GM19351 (cell line): ENCODE data around the gene DAO.
A peak's percentile ranks its signal among the peaks of the same experiment; 100 is the strongest.
"Not testable (repeated sequence)": the region's sequence is repeated elsewhere in the genome, so short reads cannot be mapped to it uniquely, and the experiment has no call there.

Experiments
- ATAC-seq: cut with Tn5 transposase; IDR thresholded peaks from one replicate; pipeline ENCODE4 v1.9.1; 2021; ENCODE audit warnings: mild to moderate bottlenecking, moderate library complexity; ENCODE audit not compliant: unreplicated experiment

DAO gene

DNA sequence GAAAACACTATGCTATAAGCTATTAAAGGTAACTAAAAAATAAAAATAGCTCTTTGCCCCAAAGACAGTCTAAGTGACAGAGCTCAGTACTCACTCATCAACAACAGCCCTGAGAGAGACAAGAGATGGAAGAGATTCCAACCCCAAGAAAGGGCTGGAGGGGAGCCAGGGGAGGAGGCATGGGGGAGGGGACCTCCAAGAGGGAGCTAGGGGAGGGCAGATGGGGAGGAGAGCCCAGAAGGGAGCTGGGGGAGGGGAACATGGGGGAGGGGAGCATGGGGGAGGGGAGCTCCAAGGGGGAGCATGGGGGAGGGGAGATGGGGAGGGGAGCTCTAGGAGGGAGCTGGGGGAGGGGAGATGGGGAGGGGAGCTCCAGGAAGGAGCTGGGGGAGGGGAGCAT lies 30.2 kb upstream of the DAO start:
- no peak for ATAC-seq

DNA sequence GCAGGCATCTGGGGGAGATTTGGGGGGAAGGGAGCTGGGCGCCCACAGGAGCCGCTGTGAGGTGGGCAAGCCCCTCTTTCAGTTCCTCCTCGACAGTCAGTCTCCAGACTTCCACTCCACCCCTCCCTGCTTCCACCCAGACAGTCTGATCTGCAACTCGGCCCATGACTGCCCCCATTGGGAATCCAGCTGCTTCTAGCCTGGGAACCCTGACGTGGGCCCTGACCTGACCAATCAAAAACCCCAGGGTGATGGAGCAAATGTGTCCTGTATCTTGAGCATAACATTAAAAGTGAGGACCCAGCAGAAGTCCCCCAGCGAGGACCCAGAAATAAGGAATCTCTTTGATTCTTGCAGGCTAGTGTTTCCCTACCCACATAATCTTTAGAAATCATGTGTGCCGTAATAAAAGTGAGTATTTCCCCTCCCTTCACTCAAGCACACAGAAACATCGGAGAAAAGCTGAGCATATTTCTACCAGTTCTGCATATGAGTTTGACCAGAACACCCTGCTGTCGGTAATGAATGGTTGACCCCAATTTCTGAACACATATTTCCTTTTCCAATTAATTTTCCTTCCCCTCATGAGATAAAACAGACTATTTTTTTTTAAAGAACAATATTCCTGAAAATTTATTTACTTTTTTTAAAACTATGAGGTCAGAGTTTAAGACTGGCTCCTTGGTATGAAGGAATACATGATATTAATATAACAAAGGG lies 28.9 kb upstream of the DAO start:
- ATAC-seq, result peak; percentile 58

DNA sequence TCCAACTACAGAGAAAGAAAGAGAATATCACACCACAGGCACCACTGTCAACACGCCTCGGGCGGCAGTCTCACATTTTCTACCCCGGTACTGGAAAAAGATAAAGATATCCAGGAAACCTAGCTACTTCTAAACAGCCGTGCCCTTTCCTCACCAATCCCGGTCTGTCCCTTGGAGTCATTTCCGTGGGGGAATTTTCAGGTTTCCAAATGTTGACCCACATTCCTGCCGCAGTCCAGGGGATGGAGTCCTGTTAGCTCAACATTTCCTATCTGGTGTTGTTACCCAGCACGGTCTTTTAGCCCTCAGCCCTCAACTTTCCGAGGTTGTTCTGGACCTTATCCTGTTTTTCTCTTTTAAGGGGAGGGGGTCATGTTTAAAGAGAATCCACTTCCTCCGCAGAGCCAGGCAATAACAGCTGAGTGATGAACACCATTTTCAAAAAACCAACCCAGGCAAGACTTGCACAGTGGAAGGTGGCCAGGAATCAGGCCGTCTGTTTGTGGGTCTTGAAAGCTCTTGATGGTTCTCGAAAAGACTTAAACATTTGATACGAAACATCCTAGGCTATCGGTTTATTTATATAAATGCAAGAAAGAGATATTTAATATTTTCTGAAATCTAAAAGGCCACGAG lies 27.1 kb upstream of the DAO start:
- ATAC-seq, result no peak

DNA sequence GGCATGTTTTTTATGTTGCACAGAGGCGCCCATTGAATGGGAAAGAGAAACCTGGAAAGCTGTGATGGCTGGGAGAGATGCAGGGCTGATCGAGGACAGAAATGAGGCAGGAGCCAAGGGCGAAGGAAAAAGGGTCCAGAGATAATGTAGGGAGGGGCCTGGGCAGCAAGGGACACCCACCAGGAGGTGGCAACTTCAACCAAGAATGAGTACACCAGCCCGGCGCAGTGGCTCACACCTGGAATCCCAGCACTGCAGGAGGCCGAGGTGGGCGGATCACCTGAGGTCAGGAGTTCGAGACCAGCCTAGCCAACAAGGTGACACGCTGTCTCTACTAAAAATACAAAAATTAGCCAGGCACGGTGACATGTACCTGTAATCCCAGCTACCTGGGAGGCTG lies 26.5 kb upstream of the DAO start:
- no peak for ATAC-seq

DNA sequence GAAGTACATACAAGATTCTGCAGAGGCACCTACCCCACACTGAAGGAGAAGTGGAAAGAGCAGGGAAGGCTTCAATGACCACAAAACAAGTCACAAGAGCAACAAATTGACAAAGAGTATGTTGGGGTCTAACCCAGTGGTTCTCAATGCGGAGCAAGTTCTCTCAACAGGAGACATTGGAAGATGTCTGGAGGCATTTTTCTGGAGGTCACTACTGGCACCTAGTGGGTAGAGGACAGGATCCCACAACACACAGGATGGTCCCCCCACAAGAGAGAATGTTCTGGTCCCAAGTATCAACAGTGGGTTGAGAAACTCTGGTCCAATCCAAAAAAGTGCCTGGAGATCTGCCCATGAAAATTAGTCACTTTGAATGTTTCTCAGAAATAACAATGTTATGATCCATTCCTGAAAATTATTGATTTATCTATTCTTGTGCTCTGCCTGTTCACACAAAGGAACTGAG lies 25.9 kb upstream of the DAO start:
- no peak for ATAC-seq

DNA sequence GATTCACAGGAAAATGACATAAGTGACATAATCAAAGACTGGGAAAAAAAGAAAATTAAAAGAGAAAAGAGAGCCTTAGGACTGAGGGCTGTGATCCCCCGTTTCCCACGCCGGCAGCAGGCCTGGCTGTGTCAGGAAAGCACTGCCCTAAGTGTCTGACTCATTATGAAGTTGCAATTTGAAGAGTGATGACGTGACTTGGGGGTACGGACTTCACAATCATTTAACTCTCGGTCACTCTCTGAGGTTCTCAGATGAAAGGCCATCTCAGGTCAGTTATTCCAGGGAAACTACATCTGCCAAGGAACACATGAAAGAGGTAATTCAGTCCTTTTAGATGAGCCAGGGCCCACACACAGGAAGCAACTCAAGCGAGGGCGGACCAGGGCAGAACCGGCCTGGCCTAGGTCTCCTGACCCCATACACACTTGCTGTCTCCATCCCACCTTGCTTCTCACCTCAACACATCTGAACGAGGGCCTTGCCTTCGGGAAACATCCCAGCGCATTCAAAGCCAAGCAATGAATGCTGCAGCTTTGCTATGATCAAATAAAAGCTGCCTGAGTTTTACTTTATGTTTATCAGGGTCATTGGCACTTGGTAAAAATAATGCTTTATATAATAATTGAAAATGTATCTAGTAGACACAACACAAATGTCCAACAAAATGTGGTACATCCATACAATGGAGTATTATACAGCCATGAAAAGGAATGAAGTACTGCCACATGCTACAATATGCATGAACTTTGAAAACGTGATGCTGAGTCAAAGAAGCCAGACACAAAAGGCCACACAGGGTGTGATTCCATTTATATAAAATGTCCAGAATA lies 25.2 kb upstream of the DAO start:
- peak; percentile 30 for ATAC-seq

DNA sequence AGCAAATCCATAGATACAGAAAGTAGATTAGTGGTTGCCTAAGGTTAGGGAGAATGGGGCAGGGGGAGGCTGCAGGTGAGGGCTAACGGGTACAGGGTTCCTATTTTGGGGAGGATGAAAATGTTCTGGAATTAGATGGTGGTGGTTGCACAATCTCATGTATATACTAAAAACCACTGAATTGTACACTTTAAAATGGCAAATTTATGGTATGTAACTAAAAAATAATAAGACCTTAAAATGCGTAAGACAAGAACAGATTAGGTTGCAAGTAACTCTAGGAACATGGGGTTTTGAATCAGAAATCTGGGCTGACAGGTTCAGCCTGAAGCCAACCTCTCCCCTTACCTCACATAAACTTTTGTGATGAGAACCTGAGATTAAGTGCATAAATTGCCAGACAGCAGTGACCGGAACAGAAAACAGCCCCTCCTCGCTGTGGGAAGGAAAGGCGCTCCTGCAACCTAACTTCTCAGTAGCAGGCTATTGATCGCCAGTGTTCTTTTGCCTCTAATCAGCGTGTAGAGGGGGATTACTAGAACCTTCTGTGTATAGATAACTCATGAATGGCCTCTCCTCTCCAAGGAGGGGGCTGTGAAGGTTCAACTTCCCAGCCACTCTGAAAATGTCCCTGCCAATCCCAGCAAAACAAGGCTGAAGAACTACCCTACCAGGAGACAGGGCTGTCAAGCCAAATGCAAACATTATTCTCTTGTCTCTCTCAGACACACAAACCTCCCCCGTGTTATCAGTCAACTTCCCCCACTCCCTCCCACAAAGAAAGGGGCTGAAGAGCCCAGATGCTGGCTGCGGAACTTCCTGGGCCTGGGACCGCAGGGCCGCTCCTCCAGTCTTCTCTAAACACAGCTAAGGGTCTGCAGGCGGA lies 24.4 kb upstream of the DAO start:
- no peak for ATAC-seq

DNA sequence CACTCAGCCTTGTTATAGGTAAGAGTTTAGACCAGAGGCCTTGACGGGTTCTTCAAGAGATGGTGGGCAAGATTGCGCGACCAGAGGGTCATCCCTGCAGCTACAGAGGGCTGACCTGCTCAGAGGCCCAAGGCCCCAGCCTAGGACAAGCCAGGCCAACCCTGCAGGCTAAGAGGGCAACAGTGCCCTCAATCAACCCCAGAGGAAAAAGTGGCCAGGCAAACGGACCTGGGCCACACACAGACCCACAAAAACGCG lies 23.8 kb upstream of the DAO start:
- ATAC-seq, result no peak

DNA sequence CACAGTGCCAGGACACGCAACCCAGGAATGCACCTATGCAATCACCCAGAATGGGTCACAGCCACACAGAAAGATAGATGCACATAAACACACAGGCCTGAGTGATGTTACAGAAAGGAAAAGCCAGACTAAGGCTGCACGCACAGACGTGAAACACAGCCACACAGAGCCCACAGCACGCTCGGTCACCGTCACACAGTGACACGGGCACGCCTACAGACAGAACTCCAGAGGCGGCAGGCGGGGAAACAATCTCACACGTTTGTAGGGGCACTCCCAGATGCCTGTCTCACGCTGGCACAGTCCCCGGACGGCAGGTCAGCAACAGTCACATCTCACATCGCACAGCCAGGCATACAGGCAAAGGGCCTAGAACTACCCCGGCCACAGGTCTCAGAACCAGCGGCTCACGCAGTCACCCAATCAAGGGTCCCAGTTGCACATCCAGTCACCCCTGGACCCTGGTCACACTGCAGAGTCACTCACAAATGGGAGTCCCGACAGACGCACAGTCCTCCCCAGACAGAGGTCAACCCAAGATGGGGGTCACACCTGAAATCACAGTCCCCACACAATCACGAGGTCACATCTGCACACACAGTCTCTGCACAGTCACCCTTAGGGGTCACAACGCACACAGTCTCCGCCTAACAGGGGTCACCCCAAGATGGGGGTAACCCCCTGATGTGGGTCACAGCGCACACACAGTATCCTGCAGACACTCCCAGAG lies 23.3 kb upstream of the DAO start:
- ATAC-seq, result peak; percentile 28

DNA sequence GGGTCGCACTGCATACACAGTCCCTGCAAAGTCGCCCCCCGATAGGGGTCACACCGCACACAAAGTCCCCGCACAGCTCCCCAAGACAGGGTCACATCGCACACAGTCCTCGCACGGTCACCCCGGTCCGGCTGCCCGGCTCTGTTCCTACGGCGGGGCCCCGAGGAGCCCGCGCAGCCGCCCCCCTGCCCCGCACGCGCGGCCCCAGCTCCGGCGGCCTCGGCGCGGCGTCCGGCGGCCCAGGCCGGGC lies 22.8 kb upstream of the DAO start:
- no peak for ATAC-seq

DNA sequence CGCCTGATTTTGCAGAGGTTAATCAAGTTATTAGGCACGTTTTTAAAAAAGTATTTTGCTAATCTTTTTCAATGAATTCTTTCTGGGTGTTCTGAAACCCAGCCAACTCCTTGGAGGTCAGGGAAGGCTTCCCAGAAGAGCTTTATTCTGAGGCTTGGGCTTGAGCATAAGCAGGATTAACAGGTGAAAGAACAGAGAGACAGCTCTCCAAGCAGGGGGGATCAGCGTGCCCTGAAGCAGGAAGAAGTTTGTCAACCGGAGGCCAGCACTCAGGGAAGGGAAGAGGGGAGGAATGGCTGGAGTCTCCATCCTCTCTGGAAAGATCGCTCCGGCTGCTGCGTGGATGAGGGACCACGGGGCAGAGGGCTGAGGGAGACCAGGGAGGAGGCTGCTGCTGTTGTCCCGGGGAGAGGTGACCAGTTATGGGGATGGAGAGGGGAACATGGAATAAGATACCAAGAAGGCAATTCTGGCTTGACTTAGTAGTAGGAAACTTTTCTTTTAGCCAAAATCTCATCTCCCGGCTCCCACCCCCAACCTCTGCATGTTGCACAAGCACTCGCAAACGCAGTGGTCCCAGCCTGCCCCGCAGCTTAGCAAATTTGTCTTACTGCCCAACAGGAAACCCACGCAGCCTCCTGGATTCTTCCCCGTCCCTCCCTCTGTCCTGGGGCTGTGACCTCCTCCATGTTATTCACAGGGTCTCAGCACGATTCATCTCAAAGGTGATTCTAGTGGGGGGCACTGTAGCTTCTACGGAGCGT lies 21.4 kb upstream of the DAO start:
- no peak for ATAC-seq

DNA sequence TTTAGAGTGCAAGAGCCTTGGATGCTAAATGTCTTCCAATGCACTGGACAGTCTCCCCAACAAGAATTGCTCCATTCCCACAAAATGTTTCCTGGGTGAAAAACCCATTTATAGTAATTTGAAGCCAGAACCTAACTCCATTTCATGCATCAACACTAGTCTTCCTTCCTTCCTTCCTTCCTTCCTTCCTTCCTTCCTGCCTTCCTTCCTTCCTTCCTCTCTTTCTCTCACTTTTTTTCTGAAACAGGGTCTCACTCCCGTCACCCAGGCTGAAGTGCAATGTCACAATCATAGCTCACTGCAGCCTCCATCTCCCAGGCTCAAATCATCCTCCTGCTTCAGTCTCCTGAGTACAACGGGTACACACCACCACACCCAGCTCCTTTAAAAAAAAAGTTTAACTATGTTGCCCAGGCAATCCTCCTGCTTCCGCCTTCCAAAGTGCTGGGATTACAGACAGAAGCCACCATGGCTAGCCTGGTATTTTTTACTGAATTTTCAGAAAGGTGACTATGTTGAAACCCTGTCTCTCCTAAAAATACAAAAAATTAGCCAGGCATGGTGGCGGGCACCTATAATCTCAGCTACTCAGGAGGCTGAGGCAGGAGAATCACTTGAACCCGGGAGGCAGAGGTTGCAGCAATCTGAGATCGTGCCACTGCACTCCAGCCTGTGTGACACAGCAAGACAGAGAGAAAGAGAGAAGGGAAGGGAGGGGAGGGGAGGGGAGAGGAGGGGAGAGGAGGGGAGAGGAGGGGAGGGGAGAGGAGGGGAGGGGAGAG lies 20.6 kb upstream of the DAO start:
- not testable (repeated sequence) for ATAC-seq

DNA sequence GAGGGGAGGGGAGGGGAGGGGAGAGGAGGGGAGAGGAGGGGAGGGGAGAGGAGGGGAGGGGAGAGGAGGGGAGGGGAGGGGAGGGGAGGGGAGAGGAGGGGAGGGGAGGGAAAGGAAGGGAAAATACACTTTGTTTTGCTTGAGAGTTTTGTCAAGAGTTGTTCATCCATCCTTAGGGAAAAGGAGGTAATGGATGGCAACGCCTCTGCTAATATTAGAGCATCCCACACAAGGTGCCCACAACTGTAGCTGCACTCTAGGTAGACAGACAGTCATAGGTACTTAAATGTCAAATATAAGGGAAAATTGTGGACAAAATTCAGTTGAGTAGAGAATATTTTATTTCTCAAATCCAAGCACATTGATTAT lies 20.0 kb upstream of the DAO start:
- ATAC-seq, result no peak

DNA sequence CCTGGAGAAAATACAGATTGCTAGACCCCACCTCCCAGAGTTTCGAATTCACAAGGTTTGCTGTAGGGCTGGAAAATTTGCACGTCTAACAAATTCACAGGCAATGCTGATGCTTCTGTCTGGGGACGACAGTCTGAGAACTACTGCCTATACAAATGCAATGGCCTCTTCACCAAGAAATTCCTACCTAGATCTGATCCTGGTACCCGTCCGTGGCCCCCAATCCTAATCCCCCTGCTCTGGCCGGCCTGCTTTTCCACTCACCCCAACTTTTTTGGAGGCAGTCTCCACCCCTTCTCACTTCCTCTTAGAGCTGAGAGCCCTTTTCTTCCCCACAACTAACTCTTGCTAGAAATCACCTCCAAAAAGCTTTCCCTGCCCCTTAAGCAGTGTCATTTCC lies 19.4 kb upstream of the DAO start:
- no peak for ATAC-seq

DNA sequence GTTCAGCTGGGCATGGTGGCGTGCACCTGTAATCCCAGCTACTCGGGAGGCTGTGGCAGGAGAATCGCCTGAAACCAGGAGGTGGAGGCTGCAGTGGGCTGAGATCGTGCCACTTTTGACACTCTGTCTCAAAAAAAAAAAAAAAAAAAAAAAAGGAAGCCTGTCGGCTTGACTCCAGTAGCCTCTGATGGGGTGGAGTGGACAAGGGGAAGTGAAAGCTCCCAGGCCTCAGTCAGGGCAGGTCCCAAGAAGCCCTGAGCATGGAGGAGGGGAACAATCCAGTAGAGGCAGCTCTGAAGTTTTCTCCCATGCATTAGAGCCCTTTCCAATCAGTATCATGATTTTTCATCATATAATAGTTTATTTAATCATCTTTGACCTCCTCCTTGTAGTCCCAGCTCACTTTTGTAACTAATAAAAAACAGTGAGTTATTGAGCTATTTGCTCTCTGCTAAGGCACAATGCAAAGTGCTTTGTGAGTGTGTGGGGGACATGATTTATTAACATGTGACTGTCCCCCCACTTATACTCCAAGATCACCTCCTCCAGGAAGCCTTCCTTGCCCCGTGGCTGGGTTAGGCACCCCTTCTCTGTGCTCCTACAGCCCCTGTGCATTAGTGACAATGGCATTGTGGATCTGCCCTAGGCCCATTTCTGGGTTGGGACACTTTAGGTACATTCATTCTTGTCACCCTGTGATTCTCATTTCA lies 17.9 kb upstream of the DAO start:
- ATAC-seq, result no peak

DNA sequence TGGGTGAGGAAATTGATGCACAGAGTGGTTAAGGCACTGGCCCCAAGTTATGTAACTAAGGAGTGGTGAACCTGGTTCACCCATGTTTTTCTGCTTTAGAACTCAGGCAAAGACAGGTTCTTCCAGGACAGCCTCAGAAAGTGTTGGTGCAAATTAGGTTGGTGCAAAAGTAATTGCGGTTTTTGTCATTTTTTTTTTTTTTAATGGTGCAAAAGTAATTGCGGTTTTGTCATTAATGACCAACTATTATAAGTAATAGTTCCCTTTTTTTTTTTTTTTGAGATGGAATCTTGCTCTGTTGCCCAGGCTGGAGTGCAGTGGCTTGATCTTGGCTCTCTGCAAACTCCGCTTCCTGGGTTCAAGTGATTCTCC lies 17.3 kb upstream of the DAO start:
- no peak for ATAC-seq

DNA sequence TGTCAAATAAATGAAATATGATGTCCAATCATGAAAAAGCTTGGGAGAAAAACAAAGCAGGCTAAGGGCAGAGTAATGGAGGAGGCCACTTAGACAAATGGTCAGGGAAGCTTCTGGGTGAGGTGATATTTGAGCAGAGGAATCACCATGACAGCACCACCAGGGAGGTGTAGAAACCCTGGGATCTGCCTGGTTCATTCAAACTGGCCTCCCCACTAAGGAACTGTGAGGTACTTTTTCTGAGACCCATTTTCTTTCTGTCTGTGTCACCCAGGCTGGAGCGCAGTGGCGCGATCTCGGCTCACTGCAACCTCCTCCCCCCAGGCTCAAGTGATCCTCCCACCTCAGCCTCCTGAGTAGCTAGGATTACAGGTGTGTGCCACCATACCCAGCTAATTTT lies 14.7 kb upstream of the DAO start:
- no peak for ATAC-seq

DNA sequence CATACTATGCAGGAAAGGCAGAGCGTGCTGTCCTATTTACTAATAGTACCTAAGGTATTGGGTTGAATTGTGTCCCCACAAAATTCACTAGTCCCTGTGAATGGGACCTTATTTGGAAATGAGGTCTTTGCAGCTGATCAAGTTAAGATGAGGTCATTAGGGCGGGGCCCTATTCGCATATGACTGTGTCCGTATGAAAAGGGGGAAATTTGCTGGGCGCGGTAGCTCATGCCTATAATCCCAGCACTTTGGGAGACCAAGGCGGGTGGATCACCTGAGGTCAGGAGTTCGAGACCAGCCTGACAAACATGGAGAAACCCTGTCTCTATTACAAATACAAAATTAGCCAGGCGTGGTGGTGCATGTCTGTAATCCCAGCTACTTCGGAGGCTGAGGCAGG lies 13.8 kb upstream of the DAO start:
- ATAC-seq, result not testable (repeated sequence)

DNA sequence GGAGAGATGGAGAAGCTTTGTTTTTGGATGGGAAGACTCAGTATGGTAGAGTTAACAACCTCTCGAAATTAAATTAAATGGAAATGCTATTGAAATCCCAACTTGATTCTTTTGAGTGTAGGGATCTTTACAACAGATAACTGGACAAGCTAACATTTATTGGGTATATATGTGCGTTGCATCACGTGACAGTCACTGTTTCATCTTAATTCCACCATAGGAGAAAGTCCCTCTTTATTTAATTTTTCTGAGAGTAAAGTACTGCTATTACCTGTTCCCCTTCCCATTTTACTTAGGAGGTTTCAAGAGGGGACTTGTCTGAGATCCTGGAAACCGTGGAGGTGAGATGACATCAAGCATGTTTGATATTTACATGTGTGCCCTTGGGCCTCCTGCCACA lies 11.1 kb upstream of the DAO start:
- ATAC-seq, result no peak
